Vagina (tissue), 2 donors: ENCODE data around the gene RAB20. TPM values are rescaled to one million over a fixed set of nuclear protein-coding genes. Genes with fewer than 3 reads are reported as not detected.
A peak's percentile ranks its signal among the peaks of the same experiment; 100 is the strongest.
"Not testable (repeated sequence)": the region's sequence is repeated elsewhere in the genome, so short reads cannot be mapped to it uniquely, and the experiment has no call there.

Source experiments
- DNase-seq, 2 donors: peaks; one replicate each; pipeline ENCODE4 v3.0.0-alpha.2; 2017; ENCODE audit errors: extremely low spot score in 2 of 2
- H3K27ac ChIP-seq: fragments of 200-600 bp; sonication (generic); one replicate; pipeline ENCODE4 v1.5.1; 2019
- H3K27me3 ChIP-seq: fragments of 200-600 bp; sonication (generic); one replicate; pipeline ENCODE4 v1.5.1; 2019
- H3K36me3 ChIP-seq, 2 donors: fragments of 200-600 bp; sonication (generic); one replicate each; pipeline ENCODE4 v1.5.1; 2017 to 2019
- H3K4me1 ChIP-seq: fragments of 200-600 bp; sonication (generic); one replicate; pipeline ENCODE4 v1.5.1; 2019
- H3K4me3 ChIP-seq, 2 donors: fragments of 200-600 bp; sonication (generic); 1 replicate in 1 of 2; 2 replicates in 1 of 2; pipeline ENCODE4 v1.5.1; 2016 to 2019
- H3K9me3 ChIP-seq: fragments of 200-600 bp; sonication (generic); one replicate; pipeline ENCODE4 v1.5.1; 2019
- CTCF ChIP-seq, 3 experiments: fragments of 450-650 bp in 2 of 3; fragments of 200-600 bp in 1 of 3; sonication (generic) in 1 of 3; IDR thresholded peaks; one replicate each; pipeline ENCODE4 v1.5.1; 2017 to 2019; ENCODE audit warnings: antibody characterized with exemption in 3 of 3, mild to moderate bottlenecking in 2 of 3, moderate library complexity in 2 of 3
- POLR2A ChIP-seq, 2 donors: fragments of 450-650 bp; IDR thresholded peaks; one replicate each; pipeline ENCODE4 v1.6.1; 2017; ENCODE audit warnings: antibody characterized with exemption in 2 of 2, mild to moderate bottlenecking in 2 of 2, moderate library complexity in 2 of 2
- POLR2AphosphoS5 ChIP-seq, 2 donors: sonication (generic); formaldehyde crosslinking; IDR thresholded peaks; one replicate each; pipeline ENCODE4 v1.9.0; 2017; ENCODE audit warnings: antibody characterized with exemption in 2 of 2, mild to moderate bottlenecking in 2 of 2, low read depth in 1 of 2; ENCODE audit not compliant: insufficient read depth in 1 of 2
- intact Hi-C: fragments of 100-400 bp; cut with DNase I; formaldehyde crosslinking; loops from one replicate; pipeline ENCODE4 v1.15.1; 2023
- total RNA-seq: library from RNA; depleted of rRNA; stranded (reverse); fragments of >200 nt; gene quantifications from one replicate; pipeline ENCODE4 v1.2.3, GENCODE V29; 2016

The RAB20 gene
- total RNA-seq, 1 donor from 2014 or later, result 15.2 TPM

- H3K9me3 ChIP-seq, result no peaks in the 10 kb centered on the region
- TF ChIP-seq CTCF (IDR thresholded peaks at IDR 0.05) (no peak), POLR2AphosphoS5 (IDR thresholded peaks at IDR 0.05; ENCODE audit: insufficient read depth in 1 of 2, low read depth in 1 of 2) (no peak), POLR2A (IDR thresholded peaks at IDR 0.05) (no peak)
- no peak overlapping the region for H3K27ac ChIP-seq
- no peaks in the 10 kb centered on the region for H3K4me1 ChIP-seq
- intact Hi-C loops, result no loop called here
- no peak overlapping the region for H3K4me3 ChIP-seq
- DNase-seq, result no peak
- H3K36me3 ChIP-seq, result no peaks in the 10 kb centered on the region
- no peaks in the 10 kb centered on the region for H3K27me3 ChIP-seq
Measured at GRCh38 chr13:110570886-110571285, 9.4 kb upstream of the RAB20 start.

- H3K27me3 ChIP-seq, H3K4me3 ChIP-seq, H3K4me1 ChIP-seq, DNase-seq, H3K36me3 ChIP-seq, intact Hi-C loops, H3K9me3 ChIP-seq, H3K27ac ChIP-seq: not testable (repeated sequence)
Measured at GRCh38 chr13:110569962-110570361, 8.4 kb upstream of the RAB20 start.

- no peaks in the 10 kb centered on the region for H3K27me3 ChIP-seq
- no peaks in the 10 kb centered on the region for H3K4me1 ChIP-seq
- no peak overlapping the region for H3K27ac ChIP-seq
- no peaks in the 10 kb centered on the region for H3K36me3 ChIP-seq
- intact Hi-C loops, result no loop called here
- no peak for TF ChIP-seq CTCF (IDR thresholded peaks at IDR 0.05)
- no peak for TF ChIP-seq POLR2AphosphoS5 (IDR thresholded peaks at IDR 0.05; ENCODE audit: insufficient read depth in 1 of 2, low read depth in 1 of 2)
- no peak for TF ChIP-seq POLR2A (IDR thresholded peaks at IDR 0.05)
- no peak overlapping the region for H3K4me3 ChIP-seq
- DNase-seq, result no peak
- no peaks in the 10 kb centered on the region for H3K9me3 ChIP-seq
Measured at GRCh38 chr13:110568612-110569011, 7.1 kb upstream of the RAB20 start.

GRCh38 chr13:110566171-110566570 is 4.6 kb upstream of the RAB20 start:
- TF ChIP-seq CTCF (IDR thresholded peaks at IDR 0.05), result no peak
- TF ChIP-seq POLR2AphosphoS5 (IDR thresholded peaks at IDR 0.05; ENCODE audit: insufficient read depth in 1 of 2, low read depth in 1 of 2), result no peak
- TF ChIP-seq POLR2A (IDR thresholded peaks at IDR 0.05), result no peak
- intact Hi-C loops, result no loop called here
- Histone ChIP-seq H3K9me3 (no peaks in the 10 kb centered on the region), H3K27ac (no peak overlapping the region), H3K4me1 (peaks cover 13% of the 10 kb centered on the region), H3K27me3 (no peaks in the 10 kb centered on the region), H3K4me3 (no peak overlapping the region), H3K36me3 (no peaks in the 10 kb centered on the region)
- DNase-seq, result no peak

- Histone ChIP-seq H3K36me3 (no peaks in the 10 kb centered on the region), H3K9me3 (no peaks in the 10 kb centered on the region), H3K4me1 (peaks cover 21% of the 10 kb centered on the region), H3K27me3 (no peaks in the 10 kb centered on the region), H3K4me3 (no peak overlapping the region), H3K27ac (no peak overlapping the region)
- no peak for DNase-seq
- TF ChIP-seq CTCF (IDR thresholded peaks at IDR 0.05), result no peak
- intact Hi-C loops, result no loop called here
Measured at GRCh38 chr13:110565296-110565695, 3.8 kb upstream of the RAB20 start.

- Histone ChIP-seq H3K27ac (no peak overlapping the region), H3K4me1 (peaks cover 28% of the 10 kb centered on the region), H3K36me3 (no peaks in the 10 kb centered on the region), H3K4me3 (no peak overlapping the region), H3K27me3 (no peaks in the 10 kb centered on the region), H3K9me3 (no peaks in the 10 kb centered on the region)
- DNase-seq, result peak in 1 of 2 donors; percentile 67
- TF ChIP-seq POLR2AphosphoS5 (IDR thresholded peaks at IDR 0.05; ENCODE audit: insufficient read depth in 1 of 2, low read depth in 1 of 2) (no peak), POLR2A (IDR thresholded peaks at IDR 0.05) (no peak), CTCF (IDR thresholded peaks at IDR 0.05) (no peak)
- intact Hi-C loops, result no loop called here
Measured at GRCh38 chr13:110564472-110564985, 3.0 kb upstream of the RAB20 start.
